Ovary (tissue), 9 donors: ENCODE data around the gene ADAMTS8. TPM values are rescaled to one million over a fixed set of nuclear protein-coding genes. Genes with fewer than 3 reads are reported as not detected.

Source experiments
- DNase-seq, 5 donors: peaks; one replicate each; pipeline ENCODE4 v3.0.0-alpha.2; 2019 to 2020
- H3K27ac ChIP-seq, 2 donors: fragments of 200-600 bp; one replicate each; pipeline versions ENCODE4 v1.5.1 to v1.8.0; 2019 to 2022
- H3K27me3 ChIP-seq: fragments of 200-600 bp; one replicate; pipeline ENCODE4 v1.8.0; 2022
- H3K36me3 ChIP-seq: fragments of 200-600 bp; sonication (generic); one replicate; pipeline ENCODE4 v1.5.1; 2019
- H3K4me1 ChIP-seq: one replicate; pipeline ENCODE4 v1.8.1; 2013; ENCODE audit warnings: mild to moderate bottlenecking, moderate library complexity; ENCODE audit not compliant: insufficient read depth
- H3K4me3 ChIP-seq: fragments of 200-600 bp; sonication (generic); one replicate; pipeline ENCODE4 v1.5.1; 2017
- H3K9me3 ChIP-seq, 2 donors: fragments of 200-600 bp in 1 of 2; sonication (generic) in 1 of 2; one replicate each; pipeline versions ENCODE4 v1.5.1 to v1.8.1; 2013 to 2019; ENCODE audit warnings: mild to moderate bottlenecking in 1 of 2, moderate library complexity in 1 of 2
- CTCF ChIP-seq, 3 donors: fragments of 450-650 bp in 2 of 3; fragments of 200-600 bp in 1 of 3; IDR thresholded peaks; one replicate each; pipeline versions ENCODE4 v1.5.1 to v1.8.0; 2016 to 2022; ENCODE audit warnings: antibody characterized with exemption in 3 of 3, mild to moderate bottlenecking in 1 of 3
- EP300 ChIP-seq: sonication (generic); formaldehyde crosslinking; IDR thresholded peaks from one replicate; pipeline ENCODE4 v1.6.1; 2017; ENCODE audit warnings: antibody characterized with exemption
- POLR2A ChIP-seq: fragments of 450-650 bp; IDR thresholded peaks from one replicate; pipeline ENCODE4 v1.6.1; 2017; ENCODE audit warnings: antibody characterized with exemption, mild to moderate bottlenecking, moderate library complexity
- WGBS, 3 donors: extraction: QIAGEN DNeasy Blood & Tissue Kit in 1 of 3; methylation state at CpG; one replicate each; pipeline versions ENCODE4 v1.1.5 to v1.1.7; 2013 to 2017; 5-methylcytosine and 5-hydroxymethylcytosine counted together
- intact Hi-C, 4 donors: fragments of 100-400 bp; cut with DNase I; formaldehyde crosslinking; loops; one replicate each; pipeline versions ENCODE4 v1.11.0 to v1.15.1; 2022 to 2023
- polyA plus RNA-seq, 2 donors: library from polyadenylated mRNA; stranded (reverse); fragments of 200-250 nt in 1 of 2; fragments of 350-450 nt in 1 of 2; fragmentation: Illumina TruSeq in 1 of 2; extraction: RNeasy Lipid Tissue Mini Kit (QIAGEN cat#74804) in 1 of 2; gene quantifications; one replicate each; pipeline ENCODE4 v1.2.3, GENCODE V29; 2013 to 2014
- total RNA-seq, 7 donors: library from RNA; depleted of rRNA in 2 of 7; stranded (reverse); fragments of >200 nt in 2 of 7; fragmentation: NEBNext Ultra II Directional in 3 of 7; extraction: Animal tissue kit (Norgen Biotek cat#: 25700) in 3 of 7; gene quantifications; one replicate each; pipeline versions ENCODE4 v1.1.0 to v1.2.4, GENCODE V29; 2016 to 2023
- donor health status: DM: no; HTN: no; CAD: no; lungs with moderate emphysema.
- donor health status: DM: no; HTN: no; CAD: no.
- donor health status: Bipolar disorder and iron deficiency.
- donor health status: DM: yes; HTN: yes; CAD: no.
- donor health status: DM: no; HTN: no; CAD: no.
- donor health status: DM: yes; HTN: yes; CAD: no.

Gene ADAMTS8
- total and polyA plus RNA-seq, 9 donors, result 0.24 to 2.1 (median 1.1) TPM

GRCh38 chr11:130457623-130458409 lies 29.4 kb upstream of the ADAMTS8 start:
- H3K36me3 ChIP-seq, result no peaks in the 10 kb centered on the region
- DNase-seq, result no peak
- no peaks in the 10 kb centered on the region for H3K27me3 ChIP-seq
- H3K9me3 ChIP-seq, result no peaks in the 10 kb centered on the region
- 76 to 91% (median 89%) methylated on average over 20 of the region's 20 CpGs for WGBS, 3 donors
- no peak overlapping the region for H3K27ac ChIP-seq
- intact Hi-C loops, result loop anchor here in 1 of 4 donors (10.0 kb wide), 1 partner anchor 147 kb away; no protein-coding TSS in a partner anchor
- no peaks in the 10 kb centered on the region for H3K4me1 ChIP-seq
- no peak overlapping the region for H3K4me3 ChIP-seq
- no peak for TF ChIP-seq CTCF (IDR thresholded peaks at IDR 0.05)
- TF ChIP-seq EP300, result no peak
- no peak for TF ChIP-seq POLR2A

GRCh38 chr11:130456286-130456685 lies 27.9 kb upstream of the ADAMTS8 start:
- WGBS, 3 donors, result 87 to 95% (median 92%) methylated on average over 3 of the region's 3 CpGs
- no peak for DNase-seq
- no peaks in the 10 kb centered on the region for H3K9me3 ChIP-seq
- H3K4me3 ChIP-seq, result no peak overlapping the region
- no peak overlapping the region for H3K27ac ChIP-seq
- no peak for TF ChIP-seq POLR2A
- no peak for TF ChIP-seq EP300
- no peak for TF ChIP-seq CTCF (IDR thresholded peaks at IDR 0.05)
- no peaks in the 10 kb centered on the region for H3K27me3 ChIP-seq
- intact Hi-C loops, result loop anchor here in 1 of 4 donors (10.0 kb wide), 1 partner anchor 149 kb away; no protein-coding TSS in a partner anchor
- H3K4me1 ChIP-seq, result no peaks in the 10 kb centered on the region
- no peaks in the 10 kb centered on the region for H3K36me3 ChIP-seq

GRCh38 chr11:130455483-130456127 lies 27.2 kb upstream of the ADAMTS8 start:
- no peaks in the 10 kb centered on the region for H3K36me3 ChIP-seq
- H3K4me1 ChIP-seq, result no peaks in the 10 kb centered on the region
- no peaks in the 10 kb centered on the region for H3K27me3 ChIP-seq
- no peak overlapping the region for H3K4me3 ChIP-seq
- 87 to 91% (median 90%) methylated on average over 15 of the region's 15 CpGs for WGBS, 3 donors
- TF ChIP-seq CTCF (IDR thresholded peaks at IDR 0.05) (no peak), POLR2A (no peak), EP300 (no peak)
- DNase-seq, result no peak
- intact Hi-C loops, result loop anchor here in 1 of 4 donors (10.0 kb wide), 1 partner anchor 149 kb away; no protein-coding TSS in a partner anchor
- H3K9me3 ChIP-seq, result no peaks in the 10 kb centered on the region
- no peak overlapping the region for H3K27ac ChIP-seq

DNA sequence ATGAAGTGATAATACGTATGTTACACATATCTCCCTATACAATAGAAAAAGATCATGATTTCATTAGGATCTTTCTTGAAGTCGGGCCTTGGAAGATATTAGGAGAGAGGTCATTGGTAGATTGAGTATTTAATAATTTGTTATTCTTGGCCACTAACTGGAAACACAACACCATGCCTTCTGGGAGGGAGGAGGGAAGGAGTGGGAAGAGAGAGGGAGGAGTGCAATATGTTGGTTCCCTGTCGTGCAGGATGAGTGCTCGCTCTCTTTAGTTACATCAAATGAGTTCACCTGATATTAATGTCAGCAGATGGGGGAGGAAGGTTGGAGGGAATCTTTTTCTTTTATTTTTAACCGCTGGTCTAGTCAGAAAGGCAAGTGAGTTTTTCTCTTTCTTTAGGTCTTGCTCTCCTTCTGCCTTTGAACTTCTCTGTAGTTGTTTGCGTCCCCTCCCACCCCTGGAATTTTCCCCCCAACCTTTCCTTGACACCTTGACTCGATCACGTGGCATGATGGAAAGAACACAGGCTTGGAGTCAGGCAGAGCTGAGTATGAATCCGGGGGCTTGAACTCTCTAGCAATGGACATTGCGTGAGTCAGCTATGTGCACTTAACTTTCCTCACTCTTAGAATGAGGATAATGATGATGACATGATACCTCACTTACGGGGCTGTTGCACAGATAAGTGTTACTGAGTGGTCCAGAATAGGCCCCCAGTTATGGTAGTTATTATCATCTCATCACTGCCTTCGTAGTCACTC lies 26.3 kb upstream of the ADAMTS8 start:
- DNase-seq, result no peak
- no peaks in the 10 kb centered on the region for H3K27me3 ChIP-seq
- H3K4me1 ChIP-seq, result peaks cover 4% of the 10 kb centered on the region
- 49 to 53% (median 49%) methylated on average over 12 of the region's 12 CpGs for WGBS, 3 donors
- H3K9me3 ChIP-seq, result no peaks in the 10 kb centered on the region
- TF ChIP-seq POLR2A, result no peak
- no peak for TF ChIP-seq CTCF (IDR thresholded peaks at IDR 0.05)
- TF ChIP-seq EP300, result no peak
- no peak overlapping the region for H3K27ac ChIP-seq
- no peak overlapping the region for H3K4me3 ChIP-seq
- intact Hi-C loops, result loop anchor here in 1 of 4 donors (10.0 kb wide), 1 partner anchor 150 kb away; no protein-coding TSS in a partner anchor
- H3K36me3 ChIP-seq, result no peaks in the 10 kb centered on the region
